HepG2 (cell line): Measurements from ENCODE around the gene ZFYVE27. TPM values are rescaled to one million over a fixed set of nuclear protein-coding genes. Genes with fewer than 3 reads are reported as not detected.

Source experiments
- CBFB ChIP-seq: sonication (generic); formaldehyde crosslinking; IDR thresholded peaks from 2 replicates; pipeline ENCODE4 v1.4.0; 2020; ENCODE audit warnings: missing genetic modification reagents
- HNRNPL ChIP-seq: fragments of 200-400 bp; formaldehyde crosslinking; IDR thresholded peaks from 2 replicates; pipeline ENCODE4 v1.6.1; 2017; ENCODE audit warnings: mild to moderate bottlenecking, low read depth, low read length
- HOXA7 ChIP-seq: sonication (generic); formaldehyde crosslinking; IDR thresholded peaks from 2 replicates; pipeline ENCODE4 v1.8.1; 2022; ENCODE audit warnings: mild to moderate bottlenecking, missing genetic modification reagents, moderate library complexity
- NCOR1 ChIP-seq: fragments of 200-600 bp; sonication (generic); IDR thresholded peaks from 2 replicates; pipeline ENCODE4 v1.7.0; 2017; ENCODE audit warnings: antibody characterized with exemption, low read length, borderline replicate concordance
- NFKB2 ChIP-seq: sonication (generic); formaldehyde crosslinking; IDR thresholded peaks from 2 replicates; pipeline ENCODE4 v1.4.0; 2020; ENCODE audit warnings: missing genetic modification reagents, borderline replicate concordance
- PRMT3 ChIP-seq: sonication (generic); formaldehyde crosslinking; IDR thresholded peaks from 2 replicates; pipeline ENCODE4 v1.8.1; 2022; ENCODE audit warnings: low read depth, mild to moderate bottlenecking, moderate library complexity, missing genetic modification reagents, borderline replicate concordance
- SP140L ChIP-seq: sonication (generic); formaldehyde crosslinking; IDR thresholded peaks from 2 replicates; pipeline ENCODE4 v1.4.0; 2020; ENCODE audit warnings: missing genetic modification reagents, borderline replicate concordance
- SYNCRIP ChIP-seq: fragments of 200-400 bp; formaldehyde crosslinking; IDR thresholded peaks from 2 replicates; pipeline ENCODE4 v1.6.1; 2018; ENCODE audit warnings: mild to moderate bottlenecking, low read depth, low read length; ENCODE audit not compliant: insufficient read depth
- TBL1XR1 ChIP-seq: fragments of 150-350 bp; IDR thresholded peaks from 2 replicates; pipeline ENCODE4 v1.6.1; 2014; ENCODE audit warnings: borderline replicate concordance, low read length; ENCODE audit not compliant: partially characterized antibody
- TRIM24 ChIP-seq: sonication (generic); formaldehyde crosslinking; IDR thresholded peaks from 2 replicates; pipeline ENCODE4 v1.8.0; 2022; ENCODE audit warnings: mild to moderate bottlenecking, missing genetic modification reagents
- U2AF1 ChIP-seq: fragments of 200-400 bp; formaldehyde crosslinking; optimal IDR thresholded peaks from 2 replicates; pipeline ENCODE3; 2017; ENCODE audit warnings: mild to moderate bottlenecking, low read depth, low read length
- ZBTB38 ChIP-seq: sonication (generic); formaldehyde crosslinking; IDR thresholded peaks from 2 replicates; pipeline ENCODE4 v1.5.1; 2020; ENCODE audit warnings: mild to moderate bottlenecking, missing genetic modification reagents
- ZFP62 ChIP-seq: sonication (generic); formaldehyde crosslinking; IDR thresholded peaks from 2 replicates; pipeline ENCODE4 v1.4.0; 2020; ENCODE audit warnings: missing genetic modification reagents
- ZMAT3 ChIP-seq: sonication (generic); formaldehyde crosslinking; conservative IDR thresholded peaks from 2 replicates; pipeline ENCODE4 v1.7.0; 2021; ENCODE audit warnings: missing genetic modification reagents
- ZMYM3 ChIP-seq: sonication (generic); formaldehyde crosslinking; IDR thresholded peaks from 2 replicates; pipeline ENCODE4 v1.5.1; 2020; ENCODE audit warnings: mild to moderate bottlenecking, missing genetic modification reagents
- ZNF256 ChIP-seq: sonication (generic); formaldehyde crosslinking; conservative IDR thresholded peaks from 2 replicates; pipeline ENCODE4 v1.4.0; 2020; ENCODE audit warnings: missing genetic modification reagents
- ZNF317 ChIP-seq: sonication (generic); formaldehyde crosslinking; IDR thresholded peaks from 2 replicates; pipeline ENCODE4 v1.5.0; 2020; ENCODE audit warnings: mild to moderate bottlenecking, missing genetic modification reagents
- ZNF331 ChIP-seq: sonication (generic); formaldehyde crosslinking; IDR thresholded peaks from 2 replicates; pipeline ENCODE4 v1.4.0; 2020; ENCODE audit warnings: missing genetic modification reagents
- ZNF432 ChIP-seq: sonication (generic); formaldehyde crosslinking; IDR thresholded peaks from 2 replicates; pipeline ENCODE4 v1.5.0; 2020; ENCODE audit warnings: missing genetic modification reagents, mild to moderate bottlenecking, borderline replicate concordance
- ZNF543 ChIP-seq: sonication (generic); formaldehyde crosslinking; IDR thresholded peaks from 2 replicates; pipeline ENCODE4 v1.4.0; 2020; ENCODE audit warnings: mild to moderate bottlenecking, missing genetic modification reagents
- ZNF674 ChIP-seq: sonication (generic); formaldehyde crosslinking; IDR thresholded peaks from 2 replicates; pipeline ENCODE4 v1.5.0; 2020; ENCODE audit warnings: low read depth, mild to moderate bottlenecking, missing genetic modification reagents
- polyA plus RNA-seq, 8 experiments: library from polyadenylated mRNA; depleted of rRNA in 3 of 8; stranded (reverse) in 7 of 8; unstranded in 1 of 8; fragments of >200 nt; fragmentation: Illumina TruSeq in 4 of 8; extraction: Trizol in 4 of 8; gene quantifications; 2 replicates each; pipeline versions ENCODE4 v1.2.1 to v1.2.3, GENCODE V29; 2011 to 2016; ENCODE audit warnings: low read depth in 4 of 8, missing spikeins in 1 of 8, mixed read lengths in 1 of 8; ENCODE audit not compliant: insufficient read depth in 1 of 8
- total RNA-seq, 5 experiments: library from RNA; depleted of rRNA; stranded (reverse); fragments of >200 nt; fragmentation: Illumina TruSeq; extraction: Trizol; gene quantifications; 2 replicates each; pipeline ENCODE4 v1.2.3, GENCODE V29; 2016; ENCODE audit warnings: low read depth in 1 of 5
- TF ChIP-seq, protein P1 (sequence below): sonication (generic); formaldehyde crosslinking; IDR thresholded peaks from 2 replicates; pipeline ENCODE4 v1.8.0; 2022; ENCODE audit warnings: missing genetic modification reagents, mild to moderate bottlenecking, moderate library complexity, borderline replicate concordance
- TF ChIP-seq, protein P2 (sequence below): sonication (generic); formaldehyde crosslinking; IDR thresholded peaks from 2 replicates; pipeline ENCODE4 v1.4.0; 2020; ENCODE audit warnings: missing genetic modification reagents
- TF ChIP-seq, protein P3 (sequence below): IDR thresholded peaks from 2 replicates; pipeline ENCODE4 v1.6.1; 2016; ENCODE audit warnings: missing genetic modification reagents, missing compliant biosample characterization
- TF ChIP-seq, protein P4 (sequence below): sonication (generic); formaldehyde crosslinking; IDR thresholded peaks from 2 replicates; pipeline ENCODE4 v1.5.0; 2020; ENCODE audit warnings: missing genetic modification reagents, mild to moderate bottlenecking, borderline replicate concordance

The ZFYVE27 gene
- total and polyA plus RNA-seq, 2 of the 13 experiments (the other 11 are each of a cell fraction or from before 2014, with no cell fraction given), result 19.7 to 20.5 TPM

DNA sequence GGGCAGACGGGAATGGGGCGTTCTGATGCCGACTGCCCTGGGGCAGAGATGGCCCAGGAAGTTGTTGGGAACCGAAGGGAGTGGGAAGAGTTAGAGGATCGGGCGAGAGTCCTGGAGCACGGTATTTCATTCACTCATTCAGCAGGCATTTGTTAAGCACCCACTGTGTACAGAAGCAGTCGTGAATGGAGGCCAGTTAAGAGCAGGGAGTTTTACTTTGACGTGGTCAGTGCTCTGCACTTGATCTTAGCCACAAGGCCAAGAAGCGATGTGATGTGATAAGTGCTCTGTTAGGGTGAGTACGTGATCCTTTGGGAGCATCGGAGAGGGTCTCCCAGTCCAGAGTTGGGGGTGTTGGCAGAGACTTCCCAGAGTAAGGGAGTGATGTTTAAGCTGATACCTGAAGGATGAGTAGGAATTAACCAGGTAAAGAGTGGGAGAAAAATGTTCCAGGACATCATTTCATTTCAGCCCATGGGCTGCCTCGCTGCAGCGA lies 890 bp downstream of the ZFYVE27 start (continued):
- TF ChIP-seq ZNF256 (CRISPR knock-in tag), result no peak
- TF ChIP-seq TRIM24 (CRISPR knock-in tag), result peak; percentile 47; the same call in 1 of the 2 replicates
- TF ChIP-seq, protein P1, sequence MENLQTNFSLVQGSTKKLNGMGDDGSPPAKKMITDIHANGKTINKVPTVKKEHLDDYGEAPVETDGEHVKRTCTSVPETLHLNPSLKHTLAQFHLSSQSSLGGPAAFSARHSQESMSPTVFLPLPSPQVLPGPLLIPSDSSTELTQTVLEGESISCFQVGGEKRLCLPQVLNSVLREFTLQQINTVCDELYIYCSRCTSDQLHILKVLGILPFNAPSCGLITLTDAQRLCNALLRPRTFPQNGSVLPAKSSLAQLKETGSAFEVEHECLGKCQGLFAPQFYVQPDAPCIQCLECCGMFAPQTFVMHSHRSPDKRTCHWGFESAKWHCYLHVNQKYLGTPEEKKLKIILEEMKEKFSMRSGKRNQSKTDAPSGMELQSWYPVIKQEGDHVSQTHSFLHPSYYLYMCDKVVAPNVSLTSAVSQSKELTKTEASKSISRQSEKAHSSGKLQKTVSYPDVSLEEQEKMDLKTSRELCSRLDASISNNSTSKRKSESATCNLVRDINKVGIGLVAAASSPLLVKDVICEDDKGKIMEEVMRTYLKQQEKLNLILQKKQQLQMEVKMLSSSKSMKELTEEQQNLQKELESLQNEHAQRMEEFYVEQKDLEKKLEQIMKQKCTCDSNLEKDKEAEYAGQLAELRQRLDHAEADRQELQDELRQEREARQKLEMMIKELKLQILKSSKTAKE (CRISPR knock-in tag), result no peak
- peak; percentile 44; the same call in 1 of the 2 replicates for TF ChIP-seq ZNF331 (CRISPR knock-in tag)
- no peak for TF ChIP-seq ZNF432 (CRISPR knock-in tag)
- TF ChIP-seq ZNF543 (CRISPR knock-in tag), result no peak
- no peak for TF ChIP-seq ZFP62 (CRISPR knock-in tag)
- TF ChIP-seq PRMT3, result 0 out of 2 replicates have a peak, but pooled peaks have one; percentile 5
- TF ChIP-seq SYNCRIP, result no peak
- no peak for TF ChIP-seq ZMYM3 (CRISPR knock-in tag)
- TF ChIP-seq ZMAT3 (CRISPR knock-in tag), result no peak
- TF ChIP-seq, protein P2, sequence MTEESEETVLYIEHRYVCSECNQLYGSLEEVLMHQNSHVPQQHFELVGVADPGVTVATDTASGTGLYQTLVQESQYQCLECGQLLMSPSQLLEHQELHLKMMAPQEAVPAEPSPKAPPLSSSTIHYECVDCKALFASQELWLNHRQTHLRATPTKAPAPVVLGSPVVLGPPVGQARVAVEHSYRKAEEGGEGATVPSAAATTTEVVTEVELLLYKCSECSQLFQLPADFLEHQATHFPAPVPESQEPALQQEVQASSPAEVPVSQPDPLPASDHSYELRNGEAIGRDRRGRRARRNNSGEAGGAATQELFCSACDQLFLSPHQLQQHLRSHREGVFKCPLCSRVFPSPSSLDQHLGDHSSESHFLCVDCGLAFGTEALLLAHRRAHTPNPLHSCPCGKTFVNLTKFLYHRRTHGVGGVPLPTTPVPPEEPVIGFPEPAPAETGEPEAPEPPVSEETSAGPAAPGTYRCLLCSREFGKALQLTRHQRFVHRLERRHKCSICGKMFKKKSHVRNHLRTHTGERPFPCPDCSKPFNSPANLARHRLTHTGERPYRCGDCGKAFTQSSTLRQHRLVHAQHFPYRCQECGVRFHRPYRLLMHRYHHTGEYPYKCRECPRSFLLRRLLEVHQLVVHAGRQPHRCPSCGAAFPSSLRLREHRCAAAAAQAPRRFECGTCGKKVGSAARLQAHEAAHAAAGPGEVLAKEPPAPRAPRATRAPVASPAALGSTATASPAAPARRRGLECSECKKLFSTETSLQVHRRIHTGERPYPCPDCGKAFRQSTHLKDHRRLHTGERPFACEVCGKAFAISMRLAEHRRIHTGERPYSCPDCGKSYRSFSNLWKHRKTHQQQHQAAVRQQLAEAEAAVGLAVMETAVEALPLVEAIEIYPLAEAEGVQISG (CRISPR knock-in tag), result 0 out of 2 replicates have a peak, but pooled peaks have one; percentile 14
- no peak for TF ChIP-seq HOXA7 (CRISPR knock-in tag)
- 0 out of 2 replicates have a peak, but pooled peaks have one; percentile 5 for TF ChIP-seq NCOR1
- TF ChIP-seq, protein P3, sequence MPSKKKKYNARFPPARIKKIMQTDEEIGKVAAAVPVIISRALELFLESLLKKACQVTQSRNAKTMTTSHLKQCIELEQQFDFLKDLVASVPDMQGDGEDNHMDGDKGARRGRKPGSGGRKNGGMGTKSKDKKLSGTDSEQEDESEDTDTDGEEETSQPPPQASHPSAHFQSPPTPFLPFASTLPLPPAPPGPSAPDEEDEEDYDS (CRISPR knock-in tag), result no peak
- TF ChIP-seq ZNF317 (CRISPR knock-in tag), result no peak
- TF ChIP-seq ZNF674 (CRISPR knock-in tag), result no peak
- TF ChIP-seq SP140L (CRISPR knock-in tag), result no peak
- no peak for TF ChIP-seq U2AF1
- no peak for TF ChIP-seq ZBTB38 (CRISPR knock-in tag)
- TF ChIP-seq, protein P4, sequence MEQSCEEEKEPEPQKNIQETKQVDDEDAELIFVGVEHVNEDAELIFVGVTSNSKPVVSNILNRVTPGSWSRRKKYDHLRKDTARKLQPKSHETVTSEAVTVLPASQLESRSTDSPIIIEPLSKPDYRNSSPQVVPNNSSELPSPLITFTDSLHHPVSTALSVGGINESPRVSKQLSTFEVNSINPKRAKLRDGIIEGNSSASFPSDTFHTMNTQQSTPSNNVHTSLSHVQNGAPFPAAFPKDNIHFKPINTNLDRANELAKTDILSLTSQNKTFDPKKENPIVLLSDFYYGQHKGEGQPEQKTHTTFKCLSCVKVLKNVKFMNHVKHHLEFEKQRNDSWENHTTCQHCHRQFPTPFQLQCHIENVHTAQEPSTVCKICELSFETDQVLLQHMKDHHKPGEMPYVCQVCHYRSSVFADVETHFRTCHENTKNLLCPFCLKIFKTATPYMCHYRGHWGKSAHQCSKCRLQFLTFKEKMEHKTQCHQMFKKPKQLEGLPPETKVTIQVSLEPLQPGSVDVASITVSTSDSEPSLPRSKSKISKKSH, result 0 out of 2 replicates have a peak, but pooled peaks have one; percentile 1
- no peak for TF ChIP-seq NFKB2
- no peak for TF ChIP-seq TBL1XR1
- no peak for TF ChIP-seq HNRNPL
- TF ChIP-seq CBFB (CRISPR knock-in tag), result no peak
